HG03045 (cell line): ENCODE results near the gene ITGA11.

Source experiments
- ATAC-seq: cut with Tn5 transposase; IDR thresholded peaks from one replicate; pipeline ENCODE4 v1.9.1; 2021; ENCODE audit warnings: mild to moderate bottlenecking, moderate library complexity; ENCODE audit not compliant: unreplicated experiment

ITGA11 gene

GRCh38 chr15:68431792-68432401 lies at the start of gene ITGA11:
ITGA11 (minus strand) TSS chr15:68432163; CDS start chr15:68432066, 97 bp downstream.
- no peak for ATAC-seq

GRCh38 chr15:68481321-68481720 lies 49.4 kb upstream of the ITGA11 start:
- ATAC-seq, result no peak

- no peak for ATAC-seq
Measured at GRCh38 chr15:68480296-68480695, 48.3 kb upstream of the ITGA11 start.

- no peak for ATAC-seq
Measured at GRCh38 chr15:68479870-68480269, 47.9 kb upstream of the ITGA11 start.

GRCh38 chr15:68479406-68479805 lies 47.4 kb upstream of the ITGA11 start:
- ATAC-seq, result no peak

GRCh38 chr15:68478853-68479252 lies 46.9 kb upstream of the ITGA11 start:
- no peak for ATAC-seq

- ATAC-seq, result no peak
Measured at GRCh38 chr15:68475449-68475848, 43.5 kb upstream of the ITGA11 start.

GRCh38 chr15:68471541-68471940 lies 39.6 kb upstream of the ITGA11 start:
- ATAC-seq, result no peak

- no peak for ATAC-seq
Measured at GRCh38 chr15:68470976-68471375, 39.0 kb upstream of the ITGA11 start.

GRCh38 chr15:68470049-68470742 lies 38.2 kb upstream of the ITGA11 start:
- ATAC-seq, result no peak

- no peak for ATAC-seq
Measured at GRCh38 chr15:68469162-68470048, 37.4 kb upstream of the ITGA11 start.

- ATAC-seq, result no peak
Measured at GRCh38 chr15:68466876-68467275, 34.9 kb upstream of the ITGA11 start.

GRCh38 chr15:68465861-68466560 lies 34.0 kb upstream of the ITGA11 start:
- ATAC-seq, result no peak

GRCh38 chr15:68464448-68465090 lies 32.6 kb upstream of the ITGA11 start:
- no peak for ATAC-seq

GRCh38 chr15:68463996-68464395 lies 32.0 kb upstream of the ITGA11 start:
- ATAC-seq, result no peak

- ATAC-seq, result no peak
Measured at GRCh38 chr15:68463444-68463843, 31.5 kb upstream of the ITGA11 start.

GRCh38 chr15:68460166-68460565 lies 28.2 kb upstream of the ITGA11 start:
- ATAC-seq, result no peak

- no peak for ATAC-seq
Measured at GRCh38 chr15:68450192-68450591, 18.2 kb upstream of the ITGA11 start.

- no peak for ATAC-seq
Measured at GRCh38 chr15:68449389-68449788, 17.4 kb upstream of the ITGA11 start.

GRCh38 chr15:68447976-68448755 lies 16.2 kb upstream of the ITGA11 start:
- no peak for ATAC-seq
